ENCODE data around the gene SNRNP25.
"Not testable (repeated sequence)": the region's sequence is repeated elsewhere in the genome, so short reads cannot be mapped to it uniquely, and the experiment has no call there.

DNA sequence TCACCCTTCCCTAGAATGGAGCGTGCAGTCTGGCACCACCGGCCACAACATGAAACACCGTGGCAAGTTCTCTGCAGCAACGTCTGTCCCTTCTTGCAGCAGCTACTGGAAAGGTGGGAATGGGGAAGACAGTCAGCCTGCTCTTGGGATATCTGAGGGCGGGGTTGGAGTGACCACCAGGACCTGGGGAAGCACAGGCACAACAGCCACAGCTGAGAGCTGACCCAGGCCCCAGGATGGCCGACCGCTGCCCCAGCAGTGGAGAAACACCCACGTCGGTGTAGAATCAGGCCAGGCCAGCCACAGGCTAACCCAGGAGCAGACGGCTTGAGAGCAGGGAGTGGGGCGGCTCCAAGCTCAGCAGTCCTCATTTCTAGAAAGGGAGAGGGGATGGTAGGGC is 15.4 kb upstream of the SNRNP25 start:
- TF ChIP-seq, protein P1, sequence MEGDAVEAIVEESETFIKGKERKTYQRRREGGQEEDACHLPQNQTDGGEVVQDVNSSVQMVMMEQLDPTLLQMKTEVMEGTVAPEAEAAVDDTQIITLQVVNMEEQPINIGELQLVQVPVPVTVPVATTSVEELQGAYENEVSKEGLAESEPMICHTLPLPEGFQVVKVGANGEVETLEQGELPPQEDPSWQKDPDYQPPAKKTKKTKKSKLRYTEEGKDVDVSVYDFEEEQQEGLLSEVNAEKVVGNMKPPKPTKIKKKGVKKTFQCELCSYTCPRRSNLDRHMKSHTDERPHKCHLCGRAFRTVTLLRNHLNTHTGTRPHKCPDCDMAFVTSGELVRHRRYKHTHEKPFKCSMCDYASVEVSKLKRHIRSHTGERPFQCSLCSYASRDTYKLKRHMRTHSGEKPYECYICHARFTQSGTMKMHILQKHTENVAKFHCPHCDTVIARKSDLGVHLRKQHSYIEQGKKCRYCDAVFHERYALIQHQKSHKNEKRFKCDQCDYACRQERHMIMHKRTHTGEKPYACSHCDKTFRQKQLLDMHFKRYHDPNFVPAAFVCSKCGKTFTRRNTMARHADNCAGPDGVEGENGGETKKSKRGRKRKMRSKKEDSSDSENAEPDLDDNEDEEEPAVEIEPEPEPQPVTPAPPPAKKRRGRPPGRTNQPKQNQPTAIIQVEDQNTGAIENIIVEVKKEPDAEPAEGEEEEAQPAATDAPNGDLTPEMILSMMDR (IDR thresholded peaks at IDR 0.05): not testable (repeated sequence)
- not testable (repeated sequence) for TF ChIP-seq POLR2A (IDR thresholded peaks at IDR 0.05)
